ENCODE results near the gene CAPS.

GRCh38 chr19:5936292-5936592, 22.2 kb downstream of the CAPS start:
- no peak for TF ChIP-seq POLR2A (IDR thresholded peaks at IDR 0.05)
- TF ChIP-seq, protein P1, sequence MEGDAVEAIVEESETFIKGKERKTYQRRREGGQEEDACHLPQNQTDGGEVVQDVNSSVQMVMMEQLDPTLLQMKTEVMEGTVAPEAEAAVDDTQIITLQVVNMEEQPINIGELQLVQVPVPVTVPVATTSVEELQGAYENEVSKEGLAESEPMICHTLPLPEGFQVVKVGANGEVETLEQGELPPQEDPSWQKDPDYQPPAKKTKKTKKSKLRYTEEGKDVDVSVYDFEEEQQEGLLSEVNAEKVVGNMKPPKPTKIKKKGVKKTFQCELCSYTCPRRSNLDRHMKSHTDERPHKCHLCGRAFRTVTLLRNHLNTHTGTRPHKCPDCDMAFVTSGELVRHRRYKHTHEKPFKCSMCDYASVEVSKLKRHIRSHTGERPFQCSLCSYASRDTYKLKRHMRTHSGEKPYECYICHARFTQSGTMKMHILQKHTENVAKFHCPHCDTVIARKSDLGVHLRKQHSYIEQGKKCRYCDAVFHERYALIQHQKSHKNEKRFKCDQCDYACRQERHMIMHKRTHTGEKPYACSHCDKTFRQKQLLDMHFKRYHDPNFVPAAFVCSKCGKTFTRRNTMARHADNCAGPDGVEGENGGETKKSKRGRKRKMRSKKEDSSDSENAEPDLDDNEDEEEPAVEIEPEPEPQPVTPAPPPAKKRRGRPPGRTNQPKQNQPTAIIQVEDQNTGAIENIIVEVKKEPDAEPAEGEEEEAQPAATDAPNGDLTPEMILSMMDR (IDR thresholded peaks at IDR 0.05 in 4 of 5, conservative IDR thresholded peaks at IDR 0.05 in 1 of 5), result no peak
